Suppressor macrophage treated with lipopolysaccharide for 1 hour (primary cell): ENCODE results near the gene OR10AG1.

Source experiments
- DNase-seq, 3 donors: peaks; one replicate each; pipeline ENCODE4 v3.0.0-alpha.2; 2020 to 2022

OR10AG1 gene, protein sequence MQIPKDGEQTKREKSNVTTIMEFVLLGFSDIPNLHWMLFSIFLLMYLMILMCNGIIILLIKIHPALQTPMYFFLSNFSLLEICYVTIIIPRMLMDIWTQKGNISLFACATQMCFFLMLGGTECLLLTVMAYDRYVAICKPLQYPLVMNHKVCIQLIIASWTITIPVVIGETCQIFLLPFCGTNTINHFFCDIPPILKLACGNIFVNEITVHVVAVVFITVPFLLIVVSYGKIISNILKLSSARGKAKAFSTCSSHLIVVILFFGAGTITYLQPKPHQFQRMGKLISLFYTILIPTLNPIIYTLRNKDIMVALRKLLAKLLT

DNA sequence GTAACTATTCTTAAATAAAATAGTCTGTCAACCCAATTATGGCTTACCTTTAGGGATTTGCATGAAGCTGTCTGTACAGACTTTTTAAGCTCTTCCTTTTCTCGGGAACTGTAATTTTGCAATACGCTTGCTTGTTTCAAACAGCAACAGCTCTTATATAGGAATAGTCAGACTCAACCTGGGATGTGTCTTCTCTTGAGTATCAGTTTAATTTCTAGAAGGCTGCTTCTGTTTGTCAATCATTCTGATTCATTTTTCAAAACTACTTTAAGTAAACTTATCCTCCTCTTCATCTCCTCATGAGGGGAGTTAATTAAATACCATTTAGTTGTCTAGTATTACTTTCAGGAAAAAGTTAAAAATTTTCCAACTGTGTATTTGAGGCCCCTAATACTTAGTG lies at the start of gene OR10AG1:
OR10AG1 (minus strand) TSS at position 101 of the 400 bp plus-strand sequence; CDS start at position 63, 38 bp downstream.
- no peak for DNase-seq

DNA sequence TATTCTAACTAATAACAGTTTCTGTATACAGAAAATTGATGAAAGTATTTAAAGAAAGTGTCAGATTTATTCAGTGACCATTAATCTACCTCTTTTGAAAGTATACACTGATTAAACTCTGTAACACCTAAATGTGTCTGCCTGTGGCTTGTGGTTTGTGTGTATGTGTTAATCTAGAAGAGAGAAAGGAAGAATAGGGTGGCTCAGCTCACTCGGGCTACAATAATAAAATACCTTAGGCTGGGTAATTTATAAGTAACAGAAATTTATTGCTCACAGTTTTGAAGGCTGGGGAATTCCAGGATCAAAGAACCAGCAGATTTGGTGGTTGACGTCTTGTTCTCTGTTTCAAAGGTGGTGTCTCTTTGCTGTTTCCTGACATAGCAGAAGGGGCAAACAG lies 44.1 kb upstream of the OR10AG1 start:
- DNase-seq, result no peak

DNA sequence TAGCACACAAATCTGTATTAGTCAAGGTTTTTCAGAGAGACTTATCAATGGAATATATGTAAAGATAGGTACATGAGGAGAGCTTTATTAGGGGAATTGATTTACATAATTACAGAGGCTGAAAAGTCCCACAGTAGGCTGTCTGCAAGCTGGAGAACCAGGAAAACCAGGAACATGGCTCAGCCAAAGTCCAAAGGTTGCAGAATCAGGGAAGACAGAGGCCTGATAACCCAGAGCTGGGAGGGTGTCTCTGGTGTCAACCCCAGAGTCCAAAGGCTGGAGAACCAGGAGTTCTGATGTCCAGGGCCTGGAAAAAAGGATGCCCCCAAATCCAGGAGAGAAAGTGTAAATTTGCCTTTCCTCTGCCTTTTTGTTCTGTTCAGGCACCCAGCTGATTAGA lies 41.0 kb upstream of the OR10AG1 start:
- no peak for DNase-seq

DNA sequence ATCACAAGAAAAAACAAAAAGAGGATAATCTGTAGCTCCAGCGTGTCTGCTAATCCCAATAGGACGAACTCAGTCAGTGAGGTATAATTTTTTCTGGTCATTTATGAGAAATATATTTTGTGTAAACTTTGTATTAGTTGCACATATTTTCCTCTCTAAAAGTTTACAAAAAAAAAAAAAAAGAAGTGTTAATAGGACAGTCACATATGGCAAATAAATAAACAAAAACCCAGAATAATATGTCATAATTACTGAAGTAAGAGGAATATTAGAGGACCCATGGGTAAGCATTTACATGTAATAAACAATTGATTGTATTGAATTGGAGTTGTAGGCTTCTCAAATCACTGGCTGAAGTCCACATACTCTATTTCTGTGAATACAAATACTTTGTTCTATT lies 24.8 kb upstream of the OR10AG1 start, which contains the start of gene OR5F1:
OR5F1 (minus strand) TSS at position 101 of the 400 bp plus-strand sequence; CDS start at position 101, 0 bp downstream.
- no peak for DNase-seq

DNA sequence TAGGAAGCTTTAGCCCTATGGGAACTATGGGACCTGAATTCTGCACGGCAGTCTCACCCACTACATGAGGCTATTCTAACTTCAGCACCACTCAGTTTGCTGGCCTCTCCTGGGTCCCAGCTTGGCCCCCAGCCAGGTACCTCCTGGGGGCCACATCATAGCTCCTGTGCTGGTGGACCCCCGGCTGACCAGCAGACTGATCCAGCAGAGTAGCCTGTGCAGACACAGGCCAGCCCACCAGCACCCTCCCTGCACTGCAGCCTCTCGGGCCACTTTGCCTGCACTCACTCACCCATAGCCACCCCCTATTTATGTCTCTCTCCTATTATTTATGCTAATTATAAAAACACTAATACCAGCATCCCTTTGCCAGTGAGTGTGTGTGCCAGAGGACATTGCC lies 1.2 kb upstream of the OR10AG1 start:
- DNase-seq, result no peak

DNA sequence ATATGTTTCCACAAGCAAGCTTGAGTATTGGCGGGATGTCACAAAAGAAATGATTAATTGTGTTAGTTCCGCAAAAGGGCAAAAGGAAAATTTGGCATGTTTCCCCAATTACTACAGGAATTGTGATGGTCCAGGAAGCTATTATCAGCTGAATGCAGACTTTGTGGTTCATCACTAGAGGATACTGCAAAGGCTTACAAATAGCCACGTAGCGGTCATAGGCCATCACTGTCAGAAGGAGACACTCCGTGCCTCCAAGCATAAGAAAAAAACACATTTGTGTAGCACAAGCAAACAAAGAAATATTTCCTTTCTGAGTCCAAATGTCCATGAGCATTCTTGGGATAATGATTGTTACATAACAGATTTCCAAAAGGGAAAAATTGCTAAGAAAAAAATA lies 1.8 kb downstream of the OR10AG1 start:
- DNase-seq, result no peak

DNA sequence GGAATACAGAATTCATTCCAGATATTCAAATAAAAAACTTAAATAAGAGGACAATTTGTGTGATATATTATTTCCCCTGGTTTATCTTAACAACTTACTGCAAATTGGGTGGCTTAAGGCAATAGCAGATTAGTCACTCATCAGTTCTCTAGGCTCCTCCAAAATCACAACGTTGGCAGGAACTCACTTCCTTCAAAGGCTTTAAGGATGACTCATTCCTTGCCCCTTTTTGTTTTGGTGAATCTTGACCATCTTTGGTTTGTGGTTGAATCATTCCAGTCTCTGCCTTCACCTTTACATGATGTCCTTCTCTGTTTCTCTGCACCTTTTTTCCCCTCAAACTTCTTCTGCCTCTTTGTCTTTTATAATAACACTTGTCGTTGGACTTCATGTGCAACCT lies 3.4 kb downstream of the OR10AG1 start:
- DNase-seq, result no peak

DNA sequence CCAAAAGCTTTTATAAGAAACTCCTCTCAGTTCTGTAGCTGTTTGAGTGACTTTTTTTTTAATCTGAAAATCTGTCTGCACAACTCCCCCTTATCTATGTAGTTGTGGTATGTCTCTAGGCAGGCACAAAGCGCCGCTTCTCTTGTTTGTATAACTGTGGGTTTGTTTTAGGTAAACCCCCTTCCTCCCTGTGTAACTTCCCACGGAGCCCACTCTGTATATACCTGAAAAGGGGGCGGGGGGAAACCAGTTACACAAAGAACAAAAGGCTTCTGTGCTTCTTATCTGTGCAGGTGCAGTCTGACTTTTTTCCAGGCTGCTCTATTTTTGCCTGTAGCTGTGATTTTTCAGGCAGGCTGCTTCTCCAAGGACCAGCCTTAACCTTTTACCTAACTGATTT lies 13.2 kb downstream of the OR10AG1 start:
- DNase-seq, result no peak

DNA sequence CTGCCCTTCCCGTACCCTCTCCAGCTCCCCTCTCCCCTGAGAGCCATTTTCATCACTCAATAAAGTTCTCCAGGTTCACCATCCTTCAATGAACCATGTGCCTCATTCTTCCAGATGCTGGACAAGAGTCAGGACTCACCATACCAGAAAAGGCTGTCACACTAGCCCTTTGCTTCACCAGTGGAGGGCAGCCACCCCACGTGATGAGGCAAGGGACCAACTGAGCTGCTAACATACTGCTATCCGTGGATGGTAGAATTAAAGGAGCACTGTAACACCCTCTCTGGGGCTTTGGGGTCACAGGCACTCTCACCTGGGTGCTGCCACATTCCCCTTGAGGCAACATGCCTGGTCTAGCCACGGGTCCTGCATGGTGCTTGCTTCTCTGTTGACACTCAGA lies 20.4 kb downstream of the OR10AG1 start:
- DNase-seq, result no peak

DNA sequence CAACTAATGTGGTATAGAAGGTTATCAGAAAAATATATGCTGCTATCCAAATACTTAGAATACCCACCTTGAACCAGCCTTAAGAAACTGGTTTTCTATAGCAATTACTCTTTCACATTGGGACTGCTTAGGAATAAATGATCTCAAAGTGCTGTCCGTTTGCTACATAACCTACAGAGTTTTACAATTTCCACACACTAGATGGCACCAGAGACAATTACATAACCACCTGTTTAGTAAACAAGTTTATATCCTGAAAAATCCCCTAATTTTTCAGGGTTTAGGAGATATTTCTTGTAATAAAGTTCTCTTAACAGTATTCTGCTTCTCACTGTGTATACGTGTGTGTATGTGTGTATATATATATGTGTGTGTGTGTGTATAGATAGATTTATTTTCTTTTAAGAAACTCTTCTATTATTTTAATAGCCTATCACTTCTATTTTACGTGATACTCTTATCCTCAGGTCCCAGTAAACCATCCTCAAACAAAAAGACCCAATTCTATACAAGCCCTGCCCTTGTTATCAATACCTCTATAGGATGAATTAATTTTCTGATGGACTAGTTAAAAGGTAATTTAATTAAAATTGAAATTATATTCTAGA lies 26.9 kb downstream of the OR10AG1 start:
- DNase-seq, result peak; percentile 21 to 50 (median 37)

DNA sequence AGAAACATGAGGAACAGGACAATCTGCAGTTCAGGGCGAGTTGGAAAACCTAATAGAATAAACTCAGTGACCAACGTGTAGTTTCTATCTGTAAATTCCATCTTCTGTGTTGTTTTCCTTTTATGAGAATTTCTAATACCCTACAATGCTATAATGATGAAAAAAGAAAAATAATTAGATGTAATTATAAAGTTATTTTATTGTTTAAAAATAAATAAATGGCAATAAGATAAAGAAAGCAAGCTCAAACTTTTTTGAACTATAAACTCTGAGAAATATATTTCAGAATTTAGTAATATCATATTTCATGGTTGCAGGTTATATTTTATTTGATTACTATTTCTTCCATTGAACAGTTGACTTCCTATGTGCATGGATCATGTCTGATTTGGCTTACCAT lies 33.4 kb downstream of the OR10AG1 start, which contains the start of gene OR5I1:
OR5I1 (minus strand) TSS at position 101 of the 400 bp plus-strand sequence; CDS start at position 101, 0 bp downstream.
- DNase-seq, result no peak

DNA sequence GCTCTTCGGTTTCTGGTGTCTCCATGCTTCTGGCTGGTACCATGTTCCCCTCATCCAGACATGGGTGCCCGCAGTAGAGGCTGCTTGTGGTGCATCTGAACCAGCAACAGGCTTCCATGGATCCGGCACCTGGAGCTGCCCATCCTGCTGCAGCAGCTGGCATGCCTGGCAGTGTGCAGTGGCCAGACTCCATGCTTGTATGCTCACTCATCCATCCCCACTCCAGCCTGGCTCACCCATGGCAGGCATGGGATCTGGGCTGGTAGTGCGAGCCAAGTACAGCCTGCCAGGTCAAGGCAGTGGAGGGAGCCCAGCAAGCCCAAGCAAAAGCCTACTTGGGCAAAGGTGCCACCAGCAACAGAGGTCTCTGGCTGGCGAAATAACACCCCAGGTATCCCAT lies 49.2 kb downstream of the OR10AG1 start:
- no peak for DNase-seq
